ENCODE results near the gene NEK7. TPM values are rescaled to one million over a fixed set of nuclear protein-coding genes. Genes with fewer than 3 reads are reported as not detected.

The NEK7 gene
- total and polyA plus RNA-seq, 4 experiments from 2014 or later: 53.5 to 63.8 (median 57.2) TPM

DNA sequence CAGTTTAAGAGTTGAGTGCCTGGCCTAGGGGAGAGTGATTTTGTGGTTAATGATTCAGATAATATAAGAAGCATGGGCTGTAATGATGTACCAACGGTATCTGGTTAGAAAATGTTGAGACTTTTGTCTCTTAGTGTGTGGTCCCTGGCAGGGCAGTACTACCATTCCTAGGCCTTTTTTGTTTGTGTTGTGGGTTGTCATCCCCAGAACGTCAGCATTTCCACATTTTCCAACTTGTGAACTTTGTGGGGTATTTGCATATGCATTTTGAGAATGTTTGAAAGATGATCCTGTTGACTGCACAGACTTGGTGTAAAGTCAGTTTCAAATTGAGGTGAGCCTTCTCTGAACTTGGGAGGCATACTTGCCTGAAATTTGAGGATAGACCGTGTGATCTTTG lies 11.4 kb downstream of the NEK7 start:
- Mint-ChIP-seq H3K27ac (peak overlapping the region; percentile 80 to 94 (median 90)), H3K27me3 (no peaks in the 10 kb centered on the region), H3K4me3 (peak overlapping the region; percentile 9 to 90 (median 76)), H3K4me1 (peaks cover 69 to 88% (median 80%) of the 10 kb centered on the region in 4 donors), H3K36me3 (peaks cover 0 to 2% of the 10 kb centered on the region in 2 donors), H3K9me3 (no peaks in the 10 kb centered on the region)
- ChIA-PET POLR2A (ENCODE audit: partially characterized antibody) (interaction anchor here (0.6 to 8.6 kb wide), 6 partner anchors 7 to 234 kb away, joined by 3 to 120 read pairs (median 15); partner anchors contain the start of gene NEK7), CTCF (ENCODE audit: partially characterized antibody) (interaction anchor here (0.7 to 3.8 kb wide), 5 partner anchors 10 to 28 kb away, joined by 3 to 19 read pairs (median 6); no protein-coding TSS in a partner anchor)
- DNase-seq: no peak
- peaks cover 96% of the 10 kb centered on the region for H3K4me1 ChIP-seq (ENCODE audit: insufficient read depth, low read length)
- H3K4me3 ChIP-seq (ENCODE audit: low read length in 2 of 2): no peak overlapping the region
- intact Hi-C loops (cut with micrococcal nuclease): no loop called here
- no peaks in the 10 kb centered on the region for H3K36me3 ChIP-seq (ENCODE audit: insufficient read depth, low read length)
- peak overlapping the region; percentile 53 for H3K27ac ChIP-seq (ENCODE audit: low read depth, low read length)
- H3K27me3 ChIP-seq (ENCODE audit: insufficient read depth, low read length): no peaks in the 10 kb centered on the region
- no peaks in the 10 kb centered on the region for H3K9me3 ChIP-seq (ENCODE audit: control insufficient read depth in 1 of 2, low read length in 2 of 2)

- POLR2A ChIA-PET (ENCODE audit: partially characterized antibody): interaction anchor here (1.2 to 8.6 kb wide), 4 partner anchors 8 to 67 kb away, joined by 3 to 120 read pairs (median 16); partner anchors contain the start of gene NEK7
- Mint-ChIP-seq H3K4me1 (peaks cover 72 to 93% (median 83%) of the 10 kb centered on the region in 4 donors), H3K9me3 (no peaks in the 10 kb centered on the region), H3K36me3 (peaks cover 0 to 2% of the 10 kb centered on the region in 2 donors), H3K4me3 (peak overlapping the region in 6 of 8 donors; percentile 20 to 76 (median 63)), H3K27me3 (no peaks in the 10 kb centered on the region), H3K27ac (peak overlapping the region; percentile 62 to 93 (median 87))
- intact Hi-C loops (cut with micrococcal nuclease): no loop called here
- Histone ChIP-seq H3K27ac (ENCODE audit: low read depth, low read length) (peak overlapping the region; percentile 0), H3K27me3 (ENCODE audit: insufficient read depth, low read length) (no peaks in the 10 kb centered on the region), H3K36me3 (ENCODE audit: insufficient read depth, low read length) (no peaks in the 10 kb centered on the region), H3K4me1 (ENCODE audit: insufficient read depth, low read length) (peaks cover 98% of the 10 kb centered on the region), H3K9me3 (ENCODE audit: control insufficient read depth in 1 of 2, low read length in 2 of 2) (no peaks in the 10 kb centered on the region), H3K4me3 (ENCODE audit: low read length in 2 of 2) (no peak overlapping the region)
- CTCF ChIA-PET (ENCODE audit: partially characterized antibody): interaction anchor here (3.8 kb wide), 1 partner anchor 11 kb away, joined by 19 read pairs; no protein-coding TSS in a partner anchor
- peak in 1 of 5 donors; percentile 34 for DNase-seq
Measured at GRCh38 chr1:198169672-198170071, 12.9 kb downstream of the NEK7 start.

DNA sequence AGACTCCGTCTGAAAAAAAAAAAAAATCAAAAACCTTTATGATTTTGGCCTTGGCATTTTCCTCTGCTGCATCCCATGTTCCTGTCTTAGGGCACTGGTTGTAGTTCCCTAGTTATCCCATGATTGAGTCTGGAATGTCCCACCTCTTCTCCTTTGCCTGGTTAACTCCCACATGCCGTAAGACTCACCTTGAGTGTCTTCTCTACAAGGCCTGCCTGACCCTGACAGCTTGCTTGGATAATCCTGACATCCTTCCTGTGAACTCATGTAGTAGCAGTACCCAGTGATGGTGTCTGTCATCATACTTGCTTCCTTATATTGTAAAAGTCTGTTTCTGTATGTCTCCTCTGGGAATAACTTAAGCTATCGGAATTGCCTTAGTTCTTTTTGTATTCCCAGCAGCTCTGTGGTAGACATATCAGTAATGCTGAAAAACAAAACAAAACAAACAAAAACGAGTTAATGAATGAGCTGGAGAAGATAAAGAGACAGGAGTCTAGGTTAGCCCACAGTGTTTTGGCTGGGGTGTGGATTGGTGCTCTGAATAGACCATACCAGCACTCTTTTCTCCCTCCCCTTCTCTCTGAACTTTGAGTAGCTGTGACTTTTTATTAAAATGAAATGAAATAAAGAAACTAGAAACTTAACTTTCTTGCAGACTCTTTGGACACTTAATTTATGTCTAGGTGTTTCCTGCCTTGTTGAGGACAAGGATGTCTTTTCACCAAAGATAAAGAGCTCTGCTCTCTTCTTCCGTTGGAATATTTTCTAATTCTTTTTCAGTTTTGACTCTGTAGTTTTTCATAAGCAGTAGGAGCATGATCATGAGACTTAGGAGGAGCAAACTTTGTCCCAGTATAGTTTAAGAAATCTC lies 15.1 kb downstream of the NEK7 start:
- H3K27ac Mint-ChIP-seq: peak overlapping the region; percentile 59 to 93 (median 83)
- no peaks in the 10 kb centered on the region for H3K9me3 ChIP-seq (ENCODE audit: control insufficient read depth in 1 of 2, low read length in 2 of 2)
- peaks cover 0 to 2% (median 0%) of the 10 kb centered on the region in 8 donors for H3K9me3 Mint-ChIP-seq
- H3K27me3 Mint-ChIP-seq: no peaks in the 10 kb centered on the region
- peak in 1 of 5 donors; percentile 36 for DNase-seq
- peak overlapping the region in 7 of 8 donors; percentile 43 to 73 (median 63) for H3K4me3 Mint-ChIP-seq
- CTCF ChIA-PET (ENCODE audit: partially characterized antibody): interaction anchor here (1.3 to 7.0 kb wide), 4 partner anchors 14 to 83 kb away, joined by 4 to 35 read pairs (median 4); partner anchors contain the start of gene NEK7
- H3K27me3 ChIP-seq (ENCODE audit: insufficient read depth, low read length): no peaks in the 10 kb centered on the region
- intact Hi-C loops (cut with micrococcal nuclease): loop anchor here (2.0 kb wide), 1 partner anchor 15 kb away; no protein-coding TSS in a partner anchor
- H3K36me3 Mint-ChIP-seq: no peaks in the 10 kb centered on the region
- H3K36me3 ChIP-seq (ENCODE audit: insufficient read depth, low read length): no peaks in the 10 kb centered on the region
- no peak overlapping the region for H3K27ac ChIP-seq (ENCODE audit: low read depth, low read length)
- H3K4me1 ChIP-seq (ENCODE audit: insufficient read depth, low read length): peaks cover 98% of the 10 kb centered on the region
- POLR2A ChIA-PET (ENCODE audit: partially characterized antibody): interaction anchor here (1.2 to 8.6 kb wide), 7 partner anchors 8 to 26 kb away, joined by 3 to 120 read pairs (median 8); partner anchors contain the start of gene NEK7
- peaks cover 71 to 90% (median 82%) of the 10 kb centered on the region in 4 donors for H3K4me1 Mint-ChIP-seq
- H3K4me3 ChIP-seq (ENCODE audit: low read length in 2 of 2): no peak overlapping the region

- H3K36me3 ChIP-seq (ENCODE audit: insufficient read depth, low read length): no peaks in the 10 kb centered on the region
- H3K9me3 ChIP-seq (ENCODE audit: control insufficient read depth in 1 of 2, low read length in 2 of 2): no peaks in the 10 kb centered on the region
- H3K36me3 Mint-ChIP-seq: no peaks in the 10 kb centered on the region
- intact Hi-C loops (cut with micrococcal nuclease): loop anchor here (2.0 kb wide), 2 partner anchors 13 to 15 kb away; no protein-coding TSS in a partner anchor
- H3K4me3 Mint-ChIP-seq: peak overlapping the region in 4 of 8 donors; percentile 17 to 74 (median 57)
- ChIA-PET POLR2A (ENCODE audit: partially characterized antibody) (interaction anchor here (1.6 to 7.4 kb wide), 5 partner anchors 8 to 24 kb away, joined by 4 to 62 read pairs (median 14); partner anchors contain the start of gene NEK7), CTCF (ENCODE audit: partially characterized antibody) (interaction anchor here (7.0 kb wide), 1 partner anchor 17 kb away, joined by 35 read pairs; the partner anchor contains the start of gene NEK7)
- no peak overlapping the region for H3K4me3 ChIP-seq (ENCODE audit: low read length in 2 of 2)
- no peaks in the 10 kb centered on the region for H3K27me3 ChIP-seq (ENCODE audit: insufficient read depth, low read length)
- peaks cover 98% of the 10 kb centered on the region for H3K4me1 ChIP-seq (ENCODE audit: insufficient read depth, low read length)
- no peaks in the 10 kb centered on the region for H3K27me3 Mint-ChIP-seq
- peaks cover 0 to 2% (median 0%) of the 10 kb centered on the region in 8 donors for H3K9me3 Mint-ChIP-seq
- peak overlapping the region in 6 of 7 donors; percentile 54 to 92 (median 80) for H3K27ac Mint-ChIP-seq
- H3K4me1 Mint-ChIP-seq: peaks cover 71 to 90% (median 81%) of the 10 kb centered on the region in 4 donors
- no peak overlapping the region for H3K27ac ChIP-seq (ENCODE audit: low read depth, low read length)
- DNase-seq: no peak
Measured at GRCh38 chr1:198173832-198174231, 17.0 kb downstream of the NEK7 start.

DNA sequence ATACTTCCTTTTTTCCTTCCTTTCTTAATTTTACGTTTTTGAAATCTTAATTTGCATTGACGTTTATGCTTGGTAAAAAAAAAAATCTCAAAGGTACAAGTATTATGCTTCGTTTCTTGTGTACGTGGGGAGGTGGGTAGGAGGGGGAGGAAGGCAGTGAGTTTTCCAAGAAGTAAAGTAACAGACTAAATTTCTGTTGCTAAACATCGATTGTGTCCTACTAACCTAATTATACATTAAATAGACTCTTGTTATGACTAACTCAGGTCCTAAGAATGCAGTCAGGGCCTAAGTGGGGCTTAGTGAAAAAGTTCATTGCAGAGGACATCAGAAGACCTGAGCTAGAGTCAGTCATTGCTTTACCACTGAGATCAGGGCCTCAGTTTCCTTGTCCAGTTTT lies 17.5 kb downstream of the NEK7 start:
- intact Hi-C loops (cut with micrococcal nuclease): loop anchor here (2.0 kb wide), 1 partner anchor 15 kb away; no protein-coding TSS in a partner anchor
- H3K27me3 ChIP-seq (ENCODE audit: insufficient read depth, low read length): no peaks in the 10 kb centered on the region

GRCh38 chr1:198175423-198176170 lies 18.8 kb downstream of the NEK7 start:
- peak overlapping the region in 1 of 2 donors; percentile 7 for H3K4me3 ChIP-seq (ENCODE audit: low read length in 2 of 2)
- peaks cover 73 to 90% (median 81%) of the 10 kb centered on the region in 4 donors for H3K4me1 Mint-ChIP-seq
- CTCF ChIA-PET (ENCODE audit: partially characterized antibody): interaction anchor here (0.9 to 7.0 kb wide), 2 partner anchors 11 to 19 kb away, joined by 3 to 35 read pairs; partner anchors contain the start of gene NEK7

More for the DNA sequence above, 17.5 kb downstream of the NEK7 start:
- Histone ChIP-seq H3K36me3 (ENCODE audit: insufficient read depth, low read length) (no peaks in the 10 kb centered on the region), H3K4me1 (ENCODE audit: insufficient read depth, low read length) (peaks cover 98% of the 10 kb centered on the region), H3K9me3 (ENCODE audit: control insufficient read depth in 1 of 2, low read length in 2 of 2) (no peaks in the 10 kb centered on the region), H3K27ac (ENCODE audit: low read depth, low read length) (peak overlapping the region; percentile 42), H3K4me3 (ENCODE audit: low read length in 2 of 2) (no peak overlapping the region)
- Mint-ChIP-seq H3K27me3 (no peaks in the 10 kb centered on the region), H3K27ac (peak overlapping the region; percentile 79 to 94 (median 91)), H3K36me3 (no peaks in the 10 kb centered on the region), H3K9me3 (peaks cover 0 to 2% (median 0%) of the 10 kb centered on the region in 8 donors), H3K4me3 (peak overlapping the region in 7 of 8 donors; percentile 18 to 75 (median 74)), H3K4me1 (peaks cover 70 to 90% (median 81%) of the 10 kb centered on the region in 4 donors)
- POLR2A ChIA-PET (ENCODE audit: partially characterized antibody): interaction anchor here (2.9 to 7.4 kb wide), 3 partner anchors 9 to 17 kb away, joined by 14 to 62 read pairs (median 21); partner anchors contain the start of gene NEK7
- CTCF ChIA-PET (ENCODE audit: partially characterized antibody): interaction anchor here (7.0 kb wide), 1 partner anchor 17 kb away, joined by 35 read pairs; the partner anchor contains the start of gene NEK7
- DNase-seq: peak in 3 of 5 donors; percentile 21 to 47 (median 30)

More at GRCh38 chr1:198175423-198176170, 18.8 kb downstream of the NEK7 start:
- peaks cover 98% of the 10 kb centered on the region for H3K4me1 ChIP-seq (ENCODE audit: insufficient read depth, low read length)
- no peaks in the 10 kb centered on the region for H3K36me3 Mint-ChIP-seq
- H3K27ac ChIP-seq (ENCODE audit: low read depth, low read length): peak overlapping the region; percentile 42
- no peaks in the 10 kb centered on the region for H3K27me3 Mint-ChIP-seq
- H3K36me3 ChIP-seq (ENCODE audit: insufficient read depth, low read length): no peaks in the 10 kb centered on the region
- POLR2A ChIA-PET (ENCODE audit: partially characterized antibody): interaction anchor here (0.8 to 7.4 kb wide), 5 partner anchors 8 to 18 kb away, joined by 3 to 62 read pairs (median 14); partner anchors contain the start of gene NEK7
- H3K9me3 Mint-ChIP-seq: peaks cover 0 to 2% (median 0%) of the 10 kb centered on the region in 8 donors
- intact Hi-C loops (cut with micrococcal nuclease): loop anchor here (1.0 to 2.0 kb wide), 2 partner anchors 9 to 17 kb away; no protein-coding TSS in a partner anchor
- DNase-seq: peak; percentile 34 to 53 (median 40)
- no peaks in the 10 kb centered on the region for H3K27me3 ChIP-seq (ENCODE audit: insufficient read depth, low read length)
- H3K9me3 ChIP-seq (ENCODE audit: control insufficient read depth in 1 of 2, low read length in 2 of 2): no peaks in the 10 kb centered on the region
- peak overlapping the region; percentile 79 to 96 (median 84) for H3K27ac Mint-ChIP-seq
- H3K4me3 Mint-ChIP-seq: peak overlapping the region; percentile 33 to 81 (median 69)
